Measurements from ENCODE around the gene UBAC1. TPM values are rescaled to one million over a fixed set of nuclear protein-coding genes. Genes with fewer than 3 reads are reported as not detected.
"Not testable (repeated sequence)": the region's sequence is repeated elsewhere in the genome, so short reads cannot be mapped to it uniquely, and the experiment has no call there.

The UBAC1 gene
- total RNA-seq, 1 donor from 2014 or later: 33.8 TPM

DNA sequence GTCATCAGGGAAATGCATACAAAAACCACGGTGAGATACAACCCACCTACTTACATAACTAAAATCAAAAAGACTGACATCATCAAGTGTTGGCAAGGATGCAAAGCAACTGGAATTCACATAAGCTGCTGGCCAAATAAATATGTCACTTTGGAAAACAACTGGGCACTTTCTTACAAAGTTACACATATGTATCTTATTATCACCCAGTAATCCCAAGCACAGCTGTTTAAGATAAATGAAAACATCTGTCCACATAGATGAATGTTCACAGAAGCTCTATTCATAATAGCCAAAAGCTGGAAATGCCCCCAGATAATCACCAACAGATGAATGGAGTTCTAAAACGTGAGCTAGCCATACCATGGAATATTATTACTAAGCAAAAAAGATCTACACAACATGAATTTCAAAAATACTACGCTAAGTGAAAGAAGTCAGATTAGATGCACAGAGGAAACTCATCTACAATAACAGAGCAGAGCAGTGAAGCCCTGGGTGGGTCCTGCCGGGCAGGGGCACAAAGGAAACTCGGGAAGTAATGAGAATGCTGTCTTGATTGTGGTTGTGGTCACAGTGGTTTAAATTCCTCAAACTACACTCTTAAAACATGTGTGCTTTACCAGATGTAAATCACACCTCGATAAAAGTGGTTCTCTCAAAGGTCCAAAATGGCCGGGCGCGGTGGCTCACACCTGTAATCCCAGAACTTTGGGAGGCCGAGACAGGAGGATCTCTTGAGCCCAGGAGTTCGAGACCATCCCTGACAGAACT, 62.4 kb downstream of the UBAC1 start:
- no peak for DNase-seq (ENCODE audit: low spot score in 2 of 2, unreplicated experiment in 2 of 2)
- Mint-ChIP-seq H3K4me3 (no peak overlapping the region), H3K9me3 (peaks cover 44% of the 10 kb centered on the region)

GRCh38 chr9:135896626-135897025, 64.5 kb downstream of the UBAC1 start:
- Mint-ChIP-seq H3K27me3 (ENCODE audit: low read depth) (no peaks in the 10 kb centered on the region), H3K36me3 (peaks cover 60% of the 10 kb centered on the region), H3K4me1 (peaks cover 7% of the 10 kb centered on the region), H3K27ac (no peak overlapping the region), H3K4me3 (no peak overlapping the region), H3K9me3 (peaks cover 49% of the 10 kb centered on the region)
- DNase-seq (ENCODE audit: low spot score in 2 of 2, unreplicated experiment in 2 of 2): no peak
- TF ChIP-seq, protein P1, sequence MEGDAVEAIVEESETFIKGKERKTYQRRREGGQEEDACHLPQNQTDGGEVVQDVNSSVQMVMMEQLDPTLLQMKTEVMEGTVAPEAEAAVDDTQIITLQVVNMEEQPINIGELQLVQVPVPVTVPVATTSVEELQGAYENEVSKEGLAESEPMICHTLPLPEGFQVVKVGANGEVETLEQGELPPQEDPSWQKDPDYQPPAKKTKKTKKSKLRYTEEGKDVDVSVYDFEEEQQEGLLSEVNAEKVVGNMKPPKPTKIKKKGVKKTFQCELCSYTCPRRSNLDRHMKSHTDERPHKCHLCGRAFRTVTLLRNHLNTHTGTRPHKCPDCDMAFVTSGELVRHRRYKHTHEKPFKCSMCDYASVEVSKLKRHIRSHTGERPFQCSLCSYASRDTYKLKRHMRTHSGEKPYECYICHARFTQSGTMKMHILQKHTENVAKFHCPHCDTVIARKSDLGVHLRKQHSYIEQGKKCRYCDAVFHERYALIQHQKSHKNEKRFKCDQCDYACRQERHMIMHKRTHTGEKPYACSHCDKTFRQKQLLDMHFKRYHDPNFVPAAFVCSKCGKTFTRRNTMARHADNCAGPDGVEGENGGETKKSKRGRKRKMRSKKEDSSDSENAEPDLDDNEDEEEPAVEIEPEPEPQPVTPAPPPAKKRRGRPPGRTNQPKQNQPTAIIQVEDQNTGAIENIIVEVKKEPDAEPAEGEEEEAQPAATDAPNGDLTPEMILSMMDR (IDR thresholded peaks at IDR 0.05; ENCODE audit: unreplicated experiment): no peak

More for the DNA sequence above, 62.4 kb downstream of the UBAC1 start:
- H3K36me3 Mint-ChIP-seq: peaks cover 62% of the 10 kb centered on the region
- TF ChIP-seq, protein P1 (IDR thresholded peaks at IDR 0.05; ENCODE audit: unreplicated experiment): no peak
- H3K27ac Mint-ChIP-seq: no peak overlapping the region
- H3K4me1 Mint-ChIP-seq: peaks cover 14% of the 10 kb centered on the region
- no peaks in the 10 kb centered on the region for H3K27me3 Mint-ChIP-seq (ENCODE audit: low read depth)

DNA sequence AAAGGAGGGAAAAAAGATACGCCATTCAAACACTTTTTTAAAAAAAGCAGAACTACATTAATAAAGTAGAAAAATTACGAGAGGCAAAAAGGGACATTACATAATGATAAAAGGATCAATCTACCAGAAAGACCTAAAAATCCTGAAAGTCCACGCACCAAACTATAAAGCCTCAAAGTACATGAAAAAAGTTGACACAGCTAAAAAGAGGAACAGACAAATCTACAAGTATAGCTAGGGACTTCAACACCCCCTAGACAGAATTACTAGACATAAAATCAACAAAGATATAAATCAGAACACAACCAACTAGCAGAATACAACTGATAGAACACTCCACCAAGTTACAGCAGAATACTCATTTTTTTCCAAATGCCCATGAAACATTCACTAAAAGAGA, 65.0 kb downstream of the UBAC1 start:
- TF ChIP-seq, protein P1 (IDR thresholded peaks at IDR 0.05; ENCODE audit: unreplicated experiment): no peak

GRCh38 chr9:135895202-135895848, 65.8 kb downstream of the UBAC1 start:
- Mint-ChIP-seq H3K27me3 (ENCODE audit: low read depth) (no peaks in the 10 kb centered on the region), H3K4me1 (peaks cover 20% of the 10 kb centered on the region), H3K36me3 (peaks cover 55% of the 10 kb centered on the region), H3K27ac (no peak overlapping the region), H3K4me3 (no peak overlapping the region), H3K9me3 (peaks cover 49% of the 10 kb centered on the region)
- TF ChIP-seq, protein P1 (IDR thresholded peaks at IDR 0.05; ENCODE audit: unreplicated experiment): no peak
- DNase-seq (ENCODE audit: low spot score in 2 of 2, unreplicated experiment in 2 of 2): no peak

More for the DNA sequence above, 65.0 kb downstream of the UBAC1 start:
- Mint-ChIP-seq H3K9me3 (peaks cover 49% of the 10 kb centered on the region), H3K36me3 (peaks cover 58% of the 10 kb centered on the region), H3K4me3 (no peak overlapping the region), H3K4me1 (peaks cover 11% of the 10 kb centered on the region), H3K27ac (no peak overlapping the region), H3K27me3 (ENCODE audit: low read depth) (no peaks in the 10 kb centered on the region)
- DNase-seq (ENCODE audit: low spot score in 2 of 2, unreplicated experiment in 2 of 2): no peak

DNA sequence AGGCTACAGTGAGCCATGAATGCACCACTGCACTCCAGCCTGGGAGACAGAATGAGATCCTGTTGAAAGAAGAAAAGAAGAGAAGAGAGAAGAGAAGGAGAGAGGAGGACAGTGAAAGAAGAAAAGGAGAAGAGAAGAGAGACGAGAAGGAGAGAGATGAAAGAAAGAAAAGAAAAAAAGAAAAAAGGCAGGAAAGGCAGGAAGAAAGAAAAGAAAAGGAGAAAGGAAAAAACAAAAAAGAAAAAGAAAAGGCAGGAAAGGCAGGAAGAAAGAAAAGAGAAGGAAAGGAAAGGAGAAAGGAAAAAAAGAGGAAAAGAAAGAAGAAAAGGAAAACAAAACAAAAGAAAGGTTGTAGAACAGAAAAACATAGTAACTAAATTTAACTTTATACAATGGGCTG, 68.1 kb downstream of the UBAC1 start:
- H3K4me3 Mint-ChIP-seq: no peak overlapping the region
- peaks cover 36% of the 10 kb centered on the region for H3K9me3 Mint-ChIP-seq
- H3K4me1 Mint-ChIP-seq: peaks cover 41% of the 10 kb centered on the region
- TF ChIP-seq, protein P1 (IDR thresholded peaks at IDR 0.05; ENCODE audit: unreplicated experiment): no peak
- no peaks in the 10 kb centered on the region for H3K27me3 Mint-ChIP-seq (ENCODE audit: low read depth)
- peaks cover 39% of the 10 kb centered on the region for H3K36me3 Mint-ChIP-seq
- no peak overlapping the region for H3K27ac Mint-ChIP-seq
- DNase-seq (ENCODE audit: low spot score in 2 of 2, unreplicated experiment in 2 of 2): no peak

GRCh38 chr9:135892327-135892726, 68.8 kb downstream of the UBAC1 start:
- not testable (repeated sequence) for DNase-seq (ENCODE audit: low spot score in 2 of 2, unreplicated experiment in 2 of 2); H3K4me3 Mint-ChIP-seq; H3K27me3 Mint-ChIP-seq (ENCODE audit: low read depth); H3K27ac Mint-ChIP-seq
- H3K4me1 Mint-ChIP-seq: peaks cover 47% of the 10 kb centered on the region
- H3K36me3 Mint-ChIP-seq: peaks cover 32% of the 10 kb centered on the region
- peaks cover 29% of the 10 kb centered on the region for H3K9me3 Mint-ChIP-seq

Data from mesothelial cell of epicardium (in vitro differentiated cells).